K562 (cell line): ENCODE results near the gene B4GALNT4. TPM values are rescaled to one million over a fixed set of nuclear protein-coding genes. Genes with fewer than 3 reads are reported as not detected.

Experiments
- ARID1B ChIP-seq: fragments of 450-650 bp; IDR thresholded peaks from 2 replicates; pipeline ENCODE4 v1.6.1; 2016; ENCODE audit warnings: antibody characterized with exemption, mild to moderate bottlenecking, inconsistent platforms
- CBFA2T3 ChIP-seq: fragments of 450-650 bp; IDR thresholded peaks from 2 replicates; pipeline ENCODE4 v1.6.1; 2017
- ETV6 ChIP-seq, 3 experiments: fragments of 150-350 bp in 1 of 3; sonication (generic) in 1 of 3; formaldehyde crosslinking in 1 of 3; IDR thresholded peaks; 2 replicates each; pipeline versions ENCODE4 v1.6.1 to v1.8.0; 2014 to 2022; ENCODE audit warnings: borderline replicate concordance in 2 of 3, low read depth in 2 of 3, antibody characterized with exemption in 1 of 3, low read length in 1 of 3, mild to moderate bottlenecking in 1 of 3, missing genetic modification reagents in 1 of 3
- HDGF ChIP-seq: fragments of 450-650 bp; IDR thresholded peaks from 2 replicates; pipeline ENCODE4 v1.6.1; 2016
- HMG20B ChIP-seq: fragments of 250-450 bp; sonication (Bioruptor Pico); IDR thresholded peaks from 2 replicates; pipeline ENCODE4 v1.5.0; 2021; ENCODE audit warnings: mild to moderate bottlenecking
- NCOA4 ChIP-seq: fragments of 450-650 bp; IDR thresholded peaks from 2 replicates; pipeline ENCODE4 v1.6.1; 2018; ENCODE audit warnings: mild to moderate bottlenecking; ENCODE audit not compliant: partially characterized antibody
- PHF8 ChIP-seq: fragments of 200-600 bp; sonication (generic); IDR thresholded peaks from 2 replicates; pipeline ENCODE4 v1.6.1; 2012; ENCODE audit warnings: mixed run types, mild to moderate bottlenecking, inconsistent platforms, low read length, moderate library complexity, borderline replicate concordance
- POLR3G ChIP-seq: IDR thresholded peaks from 2 replicates; pipeline ENCODE4 v1.6.1; 2011; ENCODE audit not compliant: insufficient read length, insufficient replicate concordance; ENCODE audit errors: extremely low read depth
- SMARCA4 ChIP-seq: fragments of 450-650 bp; IDR thresholded peaks from 2 replicates; pipeline ENCODE4 v1.6.1; 2016
- SOX6 ChIP-seq: fragments of 450-650 bp; IDR thresholded peaks from 2 replicates; pipeline ENCODE4 v1.6.1; 2014; ENCODE audit warnings: mild to moderate bottlenecking
- SRSF1 ChIP-seq: fragments of 200-400 bp; formaldehyde crosslinking; IDR thresholded peaks from 2 replicates; pipeline ENCODE4 v1.6.1; 2017; ENCODE audit warnings: mild to moderate bottlenecking, low read depth, low read length, moderate library complexity
- ZBTB7A ChIP-seq: IDR thresholded peaks from 2 replicates; pipeline ENCODE4 v1.6.1; 2011; ENCODE audit warnings: low read depth, mild to moderate bottlenecking, low read length, moderate library complexity, borderline replicate concordance; ENCODE audit not compliant: control insufficient read depth
- ZFP36 ChIP-seq: fragments of 150-350 bp; IDR thresholded peaks from 2 replicates; pipeline ENCODE4 v1.6.1; 2018; ENCODE audit warnings: low read length, low read depth; ENCODE audit not compliant: partially characterized antibody
- ZFPM2 ChIP-seq: fragments of 250-450 bp; sonication (Bioruptor Pico); IDR thresholded peaks from 2 replicates; pipeline ENCODE4 v1.5.1; 2022; ENCODE audit warnings: mild to moderate bottlenecking
- ZNF324 ChIP-seq: fragments of 250-450 bp; sonication (Bioruptor Pico); IDR thresholded peaks from 2 replicates; pipeline ENCODE4 v1.4.0; 2020; ENCODE audit warnings: mild to moderate bottlenecking
- polyA plus RNA-seq, 8 experiments: library from polyadenylated mRNA; depleted of rRNA in 4 of 8; stranded (reverse) in 5 of 8; unstranded in 3 of 8; fragments of >200 nt; fragmentation: Nextera tagmentation in 2 of 8; fragmentation: Illumina TruSeq in 1 of 8; extraction: Ambion mirVana in 2 of 8; extraction: Trizol in 1 of 8; gene quantifications; 2 replicates each; pipeline versions ENCODE4 v1.2.1 to v1.2.3, GENCODE V29; 2011 to 2014; ENCODE audit warnings: inconsistent platforms in 1 of 8, missing spikeins in 1 of 8
- total RNA-seq, 7 experiments: library from RNA; depleted of rRNA in 6 of 7; stranded (reverse); fragments of >200 nt in 6 of 7; fragmentation: Illumina TruSeq in 2 of 7; extraction: Trizol in 2 of 7; gene quantifications; 2 replicates each; pipeline versions ENCODE4 v1.2.1 to v1.2.3, GENCODE V29; 2011 to 2021; ENCODE audit warnings: low replicate concordance in 1 of 7
- TF ChIP-seq, protein P1 (sequence below): fragments of 450-650 bp; IDR thresholded peaks from 2 replicates; pipeline ENCODE4 v1.7.0; 2016; ENCODE audit warnings: borderline replicate concordance
- TF ChIP-seq, protein P2 (sequence below): fragments of 450-650 bp; formaldehyde crosslinking; IDR thresholded peaks from 2 replicates; pipeline ENCODE4 v1.4.0; 2020; ENCODE audit warnings: mild to moderate bottlenecking
- TF ChIP-seq, protein P3 (sequence below): fragments of 450-650 bp; IDR thresholded peaks from 2 replicates; pipeline ENCODE4 v1.6.1; 2018; ENCODE audit warnings: mild to moderate bottlenecking, low read depth; ENCODE audit not compliant: partially characterized antibody
- TF ChIP-seq, protein P4 (sequence below): fragments of 450-650 bp; formaldehyde crosslinking; conservative IDR thresholded peaks from 2 replicates; pipeline ENCODE4 v1.4.0; 2022; ENCODE audit warnings: mild to moderate bottlenecking, missing genetic modification characterization

The B4GALNT4 gene
- total and polyA plus RNA-seq, 9 of the 15 experiments (the other 6 are each of a cell fraction or from before 2014, with no cell fraction given) = 0.20 to 37.1 (median 10.8) TPM; not detected in 1

DNA sequence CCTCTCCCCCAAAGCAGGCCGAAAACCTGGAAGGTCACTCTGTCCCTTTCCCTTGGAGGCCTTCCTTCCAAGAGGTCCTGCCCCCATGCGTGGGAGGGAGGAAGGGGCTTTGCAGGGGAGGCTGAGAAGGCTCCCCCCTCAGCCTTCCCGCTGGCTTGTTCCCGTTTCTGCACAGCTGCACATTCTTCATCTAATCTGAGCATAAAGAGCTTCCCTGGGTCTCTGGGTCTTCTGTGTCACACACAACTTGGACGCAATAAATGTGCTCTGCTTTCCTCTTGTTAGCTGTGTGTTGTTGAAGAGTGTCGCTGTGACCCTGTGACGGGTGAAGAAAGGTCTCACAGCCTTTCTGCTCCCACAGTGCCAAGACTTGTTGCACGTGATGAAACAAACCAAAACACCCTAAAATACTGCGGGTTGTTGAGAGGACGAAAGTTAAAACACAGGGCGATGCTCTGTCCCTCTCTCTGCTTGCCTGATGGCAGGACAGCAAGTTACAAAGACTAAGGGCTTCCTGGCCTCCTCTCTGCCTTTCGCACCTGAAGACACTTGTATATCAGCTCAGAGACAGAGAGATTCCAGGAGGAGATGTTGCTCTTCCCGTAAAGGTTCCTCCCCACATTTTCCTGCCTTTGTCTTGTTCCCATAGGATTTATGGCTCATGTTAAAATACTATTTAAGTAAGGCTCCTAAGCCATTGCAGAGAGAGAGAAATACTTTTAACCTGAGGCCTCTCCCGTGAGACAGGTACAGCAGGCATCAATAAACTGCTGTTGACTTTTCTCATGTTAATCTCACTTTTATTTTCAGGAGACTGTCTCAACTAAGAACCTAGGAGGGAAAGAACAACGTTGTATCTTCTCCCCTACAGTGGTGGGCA lies 33.3 kb upstream of the B4GALNT4 start (continued):
- TF ChIP-seq, protein P1, sequence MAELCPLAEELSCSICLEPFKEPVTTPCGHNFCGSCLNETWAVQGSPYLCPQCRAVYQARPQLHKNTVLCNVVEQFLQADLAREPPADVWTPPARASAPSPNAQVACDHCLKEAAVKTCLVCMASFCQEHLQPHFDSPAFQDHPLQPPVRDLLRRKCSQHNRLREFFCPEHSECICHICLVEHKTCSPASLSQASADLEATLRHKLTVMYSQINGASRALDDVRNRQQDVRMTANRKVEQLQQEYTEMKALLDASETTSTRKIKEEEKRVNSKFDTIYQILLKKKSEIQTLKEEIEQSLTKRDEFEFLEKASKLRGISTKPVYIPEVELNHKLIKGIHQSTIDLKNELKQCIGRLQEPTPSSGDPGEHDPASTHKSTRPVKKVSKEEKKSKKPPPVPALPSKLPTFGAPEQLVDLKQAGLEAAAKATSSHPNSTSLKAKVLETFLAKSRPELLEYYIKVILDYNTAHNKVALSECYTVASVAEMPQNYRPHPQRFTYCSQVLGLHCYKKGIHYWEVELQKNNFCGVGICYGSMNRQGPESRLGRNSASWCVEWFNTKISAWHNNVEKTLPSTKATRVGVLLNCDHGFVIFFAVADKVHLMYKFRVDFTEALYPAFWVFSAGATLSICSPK = no peak
- TF ChIP-seq SOX6 (no peak), NCOA4 (no peak), HMG20B (CRISPR knock-in tag) (no peak), CBFA2T3 (peak; percentile 18; the same call in 1 of the 2 replicates), PHF8 (no peak), ETV6 (IDR thresholded peaks at IDR 0.05; ENCODE audit: borderline replicate concordance in 1 of 2, low read depth in 2 of 2, low read length in 1 of 2) (no peak), ETV6 (CRISPR knock-in tag; IDR thresholded peaks at IDR 0.05; ENCODE audit: borderline replicate concordance) (no peak), POLR3G (no peak), ZFP36 (no peak), SRSF1 (no peak), HDGF (no peak), ZFPM2 (CRISPR knock-in tag) (no peak), ARID1B (peak; percentile 33; the same call in 1 of the 2 replicates), ZNF324 (CRISPR knock-in tag) (no peak), SMARCA4 (no peak), ZBTB7A (peak; percentile 97)
- TF ChIP-seq, protein P2, sequence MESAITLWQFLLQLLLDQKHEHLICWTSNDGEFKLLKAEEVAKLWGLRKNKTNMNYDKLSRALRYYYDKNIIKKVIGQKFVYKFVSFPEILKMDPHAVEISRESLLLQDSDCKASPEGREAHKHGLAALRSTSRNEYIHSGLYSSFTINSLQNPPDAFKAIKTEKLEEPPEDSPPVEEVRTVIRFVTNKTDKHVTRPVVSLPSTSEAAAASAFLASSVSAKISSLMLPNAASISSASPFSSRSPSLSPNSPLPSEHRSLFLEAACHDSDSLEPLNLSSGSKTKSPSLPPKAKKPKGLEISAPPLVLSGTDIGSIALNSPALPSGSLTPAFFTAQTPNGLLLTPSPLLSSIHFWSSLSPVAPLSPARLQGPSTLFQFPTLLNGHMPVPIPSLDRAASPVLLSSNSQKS = no peak
- TF ChIP-seq, protein P3, sequence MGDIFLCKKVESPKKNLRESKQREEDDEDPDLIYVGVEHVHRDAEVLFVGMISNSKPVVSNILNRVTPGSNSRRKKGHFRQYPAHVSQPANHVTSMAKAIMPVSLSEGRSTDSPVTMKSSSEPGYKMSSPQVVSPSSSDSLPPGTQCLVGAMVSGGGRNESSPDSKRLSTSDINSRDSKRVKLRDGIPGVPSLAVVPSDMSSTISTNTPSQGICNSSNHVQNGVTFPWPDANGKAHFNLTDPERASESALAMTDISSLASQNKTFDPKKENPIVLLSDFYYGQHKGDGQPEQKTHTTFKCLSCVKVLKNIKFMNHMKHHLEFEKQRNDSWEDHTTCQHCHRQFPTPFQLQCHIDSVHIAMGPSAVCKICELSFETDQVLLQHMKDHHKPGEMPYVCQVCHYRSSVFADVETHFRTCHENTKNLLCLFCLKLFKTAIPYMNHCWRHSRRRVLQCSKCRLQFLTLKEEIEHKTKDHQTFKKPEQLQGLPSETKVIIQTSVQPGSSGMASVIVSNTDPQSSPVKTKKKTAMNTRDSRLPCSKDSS = no peak
- TF ChIP-seq, protein P4, sequence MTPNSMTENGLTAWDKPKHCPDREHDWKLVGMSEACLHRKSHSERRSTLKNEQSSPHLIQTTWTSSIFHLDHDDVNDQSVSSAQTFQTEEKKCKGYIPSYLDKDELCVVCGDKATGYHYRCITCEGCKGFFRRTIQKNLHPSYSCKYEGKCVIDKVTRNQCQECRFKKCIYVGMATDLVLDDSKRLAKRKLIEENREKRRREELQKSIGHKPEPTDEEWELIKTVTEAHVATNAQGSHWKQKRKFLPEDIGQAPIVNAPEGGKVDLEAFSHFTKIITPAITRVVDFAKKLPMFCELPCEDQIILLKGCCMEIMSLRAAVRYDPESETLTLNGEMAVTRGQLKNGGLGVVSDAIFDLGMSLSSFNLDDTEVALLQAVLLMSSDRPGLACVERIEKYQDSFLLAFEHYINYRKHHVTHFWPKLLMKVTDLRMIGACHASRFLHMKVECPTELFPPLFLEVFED = no peak
